HEK293 (cell line): ENCODE measurements around the gene LATS1.
"Not testable (repeated sequence)": the region's sequence is repeated elsewhere in the genome, so short reads cannot be mapped to it uniquely, and the experiment has no call there.

ENCODE experiments used
- CTCF ChIA-PET: fragments of 350-600 bp; formaldehyde crosslinking; extraction: SDS; loops from one replicate; lab custom pipeline; 2021; ENCODE audit warnings: antibody characterized with exemption; lab: Yijun Ruan, JAX
- POLR2A ChIA-PET: fragments of 300-600 bp; formaldehyde crosslinking; extraction: SDS; loops from one replicate; lab custom pipeline; 2020; ENCODE audit warnings: antibody characterized with exemption, inconsistent platforms; lab: Yijun Ruan, JAX
- H3K27ac ChIP-seq: fragments of 200-500 bp; sonication (Bioruptor generic); 2 replicates; pipeline ENCODE4 v1.5.1; 2014; ENCODE audit warnings: low read depth, low read length, control low read depth, inconsistent platforms; ENCODE audit errors: extremely low read depth
- H3K36me3 ChIP-seq, 2 experiments: fragments of 200-500 bp in 1 of 2; sonication (Bioruptor generic) in 1 of 2; 1 replicate in 1 of 2; 2 replicates in 1 of 2; pipeline ENCODE4 v1.5.1; 2014 to 2017; ENCODE audit warnings: inconsistent platforms in 2 of 2, low read length in 2 of 2; ENCODE audit not compliant: control insufficient read depth in 2 of 2, insufficient read depth in 1 of 2
- H3K4me1 ChIP-seq: fragments of 200-500 bp; sonication (Bioruptor generic); 2 replicates; pipeline ENCODE4 v1.5.1; 2014; ENCODE audit warnings: mild to moderate bottlenecking, low read length, inconsistent platforms; ENCODE audit not compliant: control insufficient read depth, insufficient read depth
- H3K4me3 ChIP-seq: 2 replicates; pipeline ENCODE4 v1.5.1; 2011; ENCODE audit warnings: low read depth, mild to moderate bottlenecking, control low read depth, low read length, moderate library complexity
- H3K9me3 ChIP-seq: fragments of 200-500 bp; sonication (Bioruptor generic); 2 replicates; pipeline ENCODE4 v1.5.1; 2014; ENCODE audit warnings: low read depth, low read length, inconsistent platforms; ENCODE audit not compliant: control insufficient read depth, insufficient read depth
- BCL11A ChIP-seq: fragments of 450-650 bp; formaldehyde crosslinking; IDR thresholded peaks from 2 replicates; pipeline ENCODE4 v1.5.1; 2016; ENCODE audit warnings: low read depth, missing biosample characterization, missing genetic modification characterization
- GFI1B ChIP-seq: fragments of 450-650 bp; formaldehyde crosslinking; IDR thresholded peaks from 2 replicates; pipeline ENCODE4 v1.5.1; 2016; ENCODE audit warnings: missing biosample characterization, missing genetic modification characterization
- KLF10 ChIP-seq: fragments of 450-650 bp; IDR thresholded peaks from 2 replicates; pipeline ENCODE4 v1.5.1; 2018; ENCODE audit warnings: missing biosample characterization, mild to moderate bottlenecking, missing genetic modification characterization
- KLF7 ChIP-seq: fragments of 450-650 bp; formaldehyde crosslinking; IDR thresholded peaks from 2 replicates; pipeline ENCODE4 v1.5.1; 2016; ENCODE audit warnings: missing biosample characterization, missing genetic modification characterization, borderline replicate concordance
- MEIS1 ChIP-seq: sonication (generic); formaldehyde crosslinking; IDR thresholded peaks from 2 replicates; pipeline ENCODE4 v1.8.1; 2022; ENCODE audit warnings: missing genetic modification reagents, mild to moderate bottlenecking, borderline replicate concordance
- REPIN1 ChIP-seq: fragments of 450-650 bp; formaldehyde crosslinking; IDR thresholded peaks from 2 replicates; pipeline ENCODE4 v1.5.1; 2017; ENCODE audit warnings: missing biosample characterization, missing genetic modification characterization, low read depth
- SP3 ChIP-seq: fragments of 450-650 bp; formaldehyde crosslinking; IDR thresholded peaks from 2 replicates; pipeline ENCODE4 v1.5.1; 2016; ENCODE audit warnings: missing biosample characterization, missing genetic modification characterization
- ZBTB49 ChIP-seq: fragments of 450-650 bp; formaldehyde crosslinking; IDR thresholded peaks from 2 replicates; pipeline ENCODE4 v1.5.1; 2016; ENCODE audit warnings: missing biosample characterization, missing genetic modification characterization, low read depth
- ZEB2 ChIP-seq: fragments of 450-650 bp; formaldehyde crosslinking; IDR thresholded peaks from 2 replicates; pipeline ENCODE4 v1.5.1; 2016; ENCODE audit warnings: missing biosample characterization, missing genetic modification characterization
- ZNF214 ChIP-seq: fragments of 450-650 bp; formaldehyde crosslinking; IDR thresholded peaks from 2 replicates; pipeline ENCODE4 v1.5.1; 2017; ENCODE audit warnings: missing biosample characterization, mild to moderate bottlenecking, missing genetic modification characterization, borderline replicate concordance
- ZNF23 ChIP-seq: fragments of 450-650 bp; formaldehyde crosslinking; IDR thresholded peaks from 2 replicates; pipeline ENCODE4 v1.5.1; 2016; ENCODE audit warnings: missing biosample characterization, missing genetic modification characterization, borderline replicate concordance
- ZNF394 ChIP-seq: fragments of 450-650 bp; formaldehyde crosslinking; IDR thresholded peaks from 2 replicates; pipeline ENCODE4 v1.5.1; 2016; ENCODE audit warnings: missing biosample characterization, missing genetic modification characterization, mild to moderate bottlenecking, moderate library complexity, borderline replicate concordance
- ZNF510 ChIP-seq: fragments of 450-650 bp; formaldehyde crosslinking; IDR thresholded peaks from 2 replicates; pipeline ENCODE4 v1.5.1; 2018; ENCODE audit warnings: mild to moderate bottlenecking, missing genetic modification characterization, missing biosample characterization; ENCODE audit not compliant: insufficient replicate concordance
- ZNF530 ChIP-seq: fragments of 450-650 bp; formaldehyde crosslinking; IDR thresholded peaks from 2 replicates; pipeline ENCODE4 v1.5.1; 2016; ENCODE audit warnings: low read depth, missing biosample characterization, missing genetic modification characterization
- ZNF623 ChIP-seq: fragments of 450-650 bp; formaldehyde crosslinking; IDR thresholded peaks from 2 replicates; pipeline ENCODE4 v1.5.1; 2016; ENCODE audit warnings: missing biosample characterization, missing genetic modification characterization
- ZNF670 ChIP-seq: fragments of 450-650 bp; formaldehyde crosslinking; IDR thresholded peaks from 2 replicates; pipeline ENCODE4 v1.5.1; 2016; ENCODE audit warnings: missing biosample characterization, missing genetic modification characterization, low read depth
- TF ChIP-seq, protein P1 (sequence below): fragments of 450-650 bp; formaldehyde crosslinking; IDR thresholded peaks from 2 replicates; pipeline ENCODE4 v1.5.1; 2016; ENCODE audit warnings: missing biosample characterization, missing genetic modification characterization
- TF ChIP-seq, protein P2 (sequence below): fragments of 450-650 bp; formaldehyde crosslinking; IDR thresholded peaks from 2 replicates; pipeline ENCODE4 v1.5.1; 2016; ENCODE audit warnings: missing biosample characterization, missing genetic modification characterization
- TF ChIP-seq, protein P3 (sequence below): fragments of 450-650 bp; formaldehyde crosslinking; IDR thresholded peaks from 2 replicates; pipeline ENCODE4 v1.5.1; 2016; ENCODE audit warnings: missing biosample characterization, missing genetic modification characterization

The LATS1 gene

DNA sequence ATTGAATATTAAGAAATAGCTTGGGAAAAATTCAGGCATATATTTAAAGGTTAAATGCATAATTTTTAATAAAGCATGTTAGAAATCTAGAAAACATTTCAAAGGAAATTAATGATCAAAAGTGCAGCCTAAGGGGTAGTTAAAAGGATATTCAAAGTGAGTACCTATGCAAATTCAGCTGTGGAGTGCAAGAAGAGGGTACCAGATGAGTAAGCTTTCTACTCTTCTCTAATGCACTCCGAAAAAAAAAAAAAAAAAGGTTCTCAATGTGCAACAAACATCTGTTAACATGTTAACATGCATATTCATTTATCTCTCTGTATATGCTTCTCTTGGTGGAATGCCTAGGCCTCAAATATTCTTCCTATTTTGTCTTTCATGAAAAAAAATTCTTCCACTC is 37.4 kb downstream of the LATS1 start (continued):
- TF ChIP-seq ZNF214 (tag by site-specific recombination) (no peak), SP3 (tag by site-specific recombination) (no peak), ZNF23 (tag by site-specific recombination) (no peak), REPIN1 (no peak), ZNF670 (tag by site-specific recombination) (no peak), ZBTB49 (tag by site-specific recombination) (no peak), KLF7 (no peak)
- TF ChIP-seq, protein P1, sequence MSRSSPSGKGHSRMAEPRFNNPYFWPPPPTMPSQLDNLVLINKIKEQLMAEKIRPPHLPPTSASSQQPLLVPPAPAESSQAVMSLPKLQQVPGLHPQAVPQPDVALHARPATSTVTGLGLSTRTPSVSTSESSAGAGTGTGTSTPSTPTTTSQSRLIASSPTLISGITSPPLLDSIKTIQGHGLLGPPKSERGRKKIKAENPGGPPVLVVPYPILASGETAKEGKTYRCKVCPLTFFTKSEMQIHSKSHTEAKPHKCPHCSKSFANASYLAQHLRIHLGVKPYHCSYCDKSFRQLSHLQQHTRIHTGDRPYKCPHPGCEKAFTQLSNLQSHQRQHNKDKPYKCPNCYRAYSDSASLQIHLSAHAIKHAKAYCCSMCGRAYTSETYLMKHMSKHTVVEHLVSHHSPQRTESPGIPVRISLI (tag by site-specific recombination), result no peak

DNA sequence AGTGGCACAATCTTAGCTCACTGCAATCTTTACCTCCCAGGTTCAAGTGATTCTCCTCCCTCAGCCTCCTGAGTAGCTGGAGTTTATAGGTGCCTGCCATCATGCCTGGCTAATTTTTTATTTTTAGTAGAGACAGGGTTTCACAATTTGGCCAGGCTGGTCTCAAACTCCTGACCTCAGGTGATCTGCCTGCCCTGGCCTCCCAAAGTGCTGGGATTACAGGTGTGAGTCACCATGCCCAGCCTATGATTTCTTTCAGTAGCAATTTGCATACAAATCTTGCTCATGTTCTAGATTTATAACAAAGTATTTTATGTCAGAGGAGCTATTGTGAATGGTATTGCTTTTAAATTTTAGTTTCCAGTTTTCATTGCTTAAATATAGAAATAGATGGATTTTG is 45.6 kb downstream of the LATS1 start:
- CTCF ChIA-PET, H3K4me1 ChIP-seq, H3K4me3 ChIP-seq, H3K9me3 ChIP-seq, H3K27ac ChIP-seq: not testable (repeated sequence)
- POLR2A ChIA-PET, result interaction anchor here (0.6 kb wide), 1 partner anchor 71 kb away, joined by 3 read pairs; no protein-coding TSS in a partner anchor
- H3K36me3 ChIP-seq, result peaks cover 74 to 93% of the 10 kb centered on the region in 2 experiments; a peak in 2 of 3 replicates

- TF ChIP-seq BCL11A (tag by site-specific recombination) (no peak), ZNF530 (tag by site-specific recombination) (no peak), ZNF394 (tag by site-specific recombination) (no peak), MEIS1 (CRISPR knock-in tag) (no peak), GFI1B (tag by site-specific recombination) (no peak), ZNF623 (tag by site-specific recombination) (no peak), ZEB2 (tag by site-specific recombination) (no peak), ZNF510 (tag by site-specific recombination) (no peak), KLF10 (tag by site-specific recombination) (no peak)
- TF ChIP-seq, protein P2, sequence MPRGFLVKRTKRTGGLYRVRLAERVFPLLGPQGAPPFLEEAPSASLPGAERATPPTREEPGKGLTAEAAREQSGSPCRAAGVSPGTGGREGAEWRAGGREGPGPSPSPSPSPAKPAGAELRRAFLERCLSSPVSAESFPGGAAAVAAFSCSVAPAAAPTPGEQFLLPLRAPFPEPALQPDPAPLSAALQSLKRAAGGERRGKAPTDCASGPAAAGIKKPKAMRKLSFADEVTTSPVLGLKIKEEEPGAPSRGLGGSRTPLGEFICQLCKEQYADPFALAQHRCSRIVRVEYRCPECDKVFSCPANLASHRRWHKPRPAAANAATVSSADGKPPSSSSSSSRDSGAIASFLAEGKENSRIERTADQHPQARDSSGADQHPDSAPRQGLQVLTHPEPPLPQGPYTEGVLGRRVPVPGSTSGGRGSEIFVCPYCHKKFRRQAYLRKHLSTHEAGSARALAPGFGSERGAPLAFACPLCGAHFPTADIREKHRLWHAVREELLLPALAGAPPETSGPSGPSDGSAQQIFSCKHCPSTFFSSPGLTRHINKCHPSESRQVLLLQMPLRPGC, result no peak
- TF ChIP-seq, protein P3, sequence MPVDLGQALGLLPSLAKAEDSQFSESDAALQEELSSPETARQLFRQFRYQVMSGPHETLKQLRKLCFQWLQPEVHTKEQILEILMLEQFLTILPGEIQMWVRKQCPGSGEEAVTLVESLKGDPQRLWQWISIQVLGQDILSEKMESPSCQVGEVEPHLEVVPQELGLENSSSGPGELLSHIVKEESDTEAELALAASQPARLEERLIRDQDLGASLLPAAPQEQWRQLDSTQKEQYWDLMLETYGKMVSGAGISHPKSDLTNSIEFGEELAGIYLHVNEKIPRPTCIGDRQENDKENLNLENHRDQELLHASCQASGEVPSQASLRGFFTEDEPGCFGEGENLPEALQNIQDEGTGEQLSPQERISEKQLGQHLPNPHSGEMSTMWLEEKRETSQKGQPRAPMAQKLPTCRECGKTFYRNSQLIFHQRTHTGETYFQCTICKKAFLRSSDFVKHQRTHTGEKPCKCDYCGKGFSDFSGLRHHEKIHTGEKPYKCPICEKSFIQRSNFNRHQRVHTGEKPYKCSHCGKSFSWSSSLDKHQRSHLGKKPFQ (tag by site-specific recombination), result no peak
- POLR2A ChIA-PET, result interaction anchor here (1.0 to 2.3 kb wide), 4 partner anchors 9 to 90 kb away, joined by 3 to 11 read pairs (median 4); partner anchors contain the start of genes KATNA1 and PCMT1
Observed at GRCh38 chr6:149660028-149660427, 57.9 kb downstream of the LATS1 start.

More at GRCh38 chr6:149660028-149660427, 57.9 kb downstream of the LATS1 start:
- no peak overlapping the region for H3K27ac ChIP-seq
- no peak overlapping the region for H3K4me3 ChIP-seq
- H3K4me1 ChIP-seq, result no peaks in the 10 kb centered on the region
- CTCF ChIA-PET, result interaction anchor here (0.7 to 1.4 kb wide), 2 partner anchors 10 to 94 kb away, joined by 3 read pairs; no protein-coding TSS in a partner anchor
- H3K9me3 ChIP-seq, result no peaks in the 10 kb centered on the region
- peaks cover 31 to 68% of the 10 kb centered on the region in 2 experiments for H3K36me3 ChIP-seq
